PFSK-1 (cell line): ENCODE results near the gene GAL3ST1.

Experiments
- FOXP2 ChIP-seq: optimal IDR thresholded peaks from 2 replicates; pipeline ENCODE3; 2011; ENCODE audit warnings: borderline replicate concordance, control low read depth, inconsistent platforms; ENCODE audit not compliant: insufficient read depth; ENCODE audit errors: extremely low read length, extremely low read depth
- POLR2AphosphoS5 ChIP-seq: IDR thresholded peaks from 2 replicates; pipeline ENCODE4 v1.6.1; 2012; ENCODE audit warnings: low read depth, mild to moderate bottlenecking, control low read depth, low read length, moderate library complexity
- SIN3A ChIP-seq: IDR thresholded peaks from 2 replicates; pipeline ENCODE4 v1.6.1; 2012; ENCODE audit warnings: mild to moderate bottlenecking, low read length, moderate library complexity, borderline replicate concordance; ENCODE audit not compliant: insufficient read depth
- TAF1 ChIP-seq: IDR thresholded peaks from 2 replicates; pipeline ENCODE4 v1.6.1; 2012; ENCODE audit warnings: low read length, control low read depth, borderline replicate concordance; ENCODE audit not compliant: insufficient read depth
- TF ChIP-seq, protein P1 (sequence below), 2 experiments: IDR thresholded peaks; 2 replicates each; pipeline versions ENCODE4 v1.6.1 to v1.8.0; 2011 to 2012; ENCODE audit warnings: low read depth in 2 of 2, low read length in 2 of 2, control low read depth in 1 of 2, inconsistent platforms in 1 of 2, mild to moderate bottlenecking in 1 of 2, moderate library complexity in 1 of 2; ENCODE audit not compliant: insufficient read depth in 1 of 2

The GAL3ST1 gene

DNA sequence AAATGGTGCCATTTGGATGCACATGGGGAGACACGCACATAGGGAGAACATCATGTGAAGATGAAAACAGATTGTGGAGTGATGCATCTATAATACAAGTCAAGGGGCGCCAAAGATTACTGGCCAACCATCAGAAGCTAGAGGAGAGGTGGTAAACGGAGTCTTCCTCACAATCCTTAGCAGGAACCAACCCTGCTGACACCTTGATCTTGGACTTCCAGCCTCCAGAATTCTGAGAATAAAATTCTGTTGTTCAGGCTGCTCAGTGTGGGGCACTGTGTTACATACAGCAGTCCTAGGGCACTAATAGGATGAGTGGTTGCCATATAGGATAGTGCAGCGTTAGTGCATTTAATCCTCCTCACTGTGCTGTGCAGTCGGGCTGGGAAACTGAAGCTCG is 61.0 kb downstream of the GAL3ST1 start:
- TF ChIP-seq TAF1, result no peak
- TF ChIP-seq, protein P1, sequence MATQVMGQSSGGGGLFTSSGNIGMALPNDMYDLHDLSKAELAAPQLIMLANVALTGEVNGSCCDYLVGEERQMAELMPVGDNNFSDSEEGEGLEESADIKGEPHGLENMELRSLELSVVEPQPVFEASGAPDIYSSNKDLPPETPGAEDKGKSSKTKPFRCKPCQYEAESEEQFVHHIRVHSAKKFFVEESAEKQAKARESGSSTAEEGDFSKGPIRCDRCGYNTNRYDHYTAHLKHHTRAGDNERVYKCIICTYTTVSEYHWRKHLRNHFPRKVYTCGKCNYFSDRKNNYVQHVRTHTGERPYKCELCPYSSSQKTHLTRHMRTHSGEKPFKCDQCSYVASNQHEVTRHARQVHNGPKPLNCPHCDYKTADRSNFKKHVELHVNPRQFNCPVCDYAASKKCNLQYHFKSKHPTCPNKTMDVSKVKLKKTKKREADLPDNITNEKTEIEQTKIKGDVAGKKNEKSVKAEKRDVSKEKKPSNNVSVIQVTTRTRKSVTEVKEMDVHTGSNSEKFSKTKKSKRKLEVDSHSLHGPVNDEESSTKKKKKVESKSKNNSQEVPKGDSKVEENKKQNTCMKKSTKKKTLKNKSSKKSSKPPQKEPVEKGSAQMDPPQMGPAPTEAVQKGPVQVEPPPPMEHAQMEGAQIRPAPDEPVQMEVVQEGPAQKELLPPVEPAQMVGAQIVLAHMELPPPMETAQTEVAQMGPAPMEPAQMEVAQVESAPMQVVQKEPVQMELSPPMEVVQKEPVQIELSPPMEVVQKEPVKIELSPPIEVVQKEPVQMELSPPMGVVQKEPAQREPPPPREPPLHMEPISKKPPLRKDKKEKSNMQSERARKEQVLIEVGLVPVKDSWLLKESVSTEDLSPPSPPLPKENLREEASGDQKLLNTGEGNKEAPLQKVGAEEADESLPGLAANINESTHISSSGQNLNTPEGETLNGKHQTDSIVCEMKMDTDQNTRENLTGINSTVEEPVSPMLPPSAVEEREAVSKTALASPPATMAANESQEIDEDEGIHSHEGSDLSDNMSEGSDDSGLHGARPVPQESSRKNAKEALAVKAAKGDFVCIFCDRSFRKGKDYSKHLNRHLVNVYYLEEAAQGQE (IDR thresholded peaks at IDR 0.05; ENCODE audit: insufficient read depth in 1 of 2, low read depth in 2 of 2, low read length in 2 of 2), result no peak
- TF ChIP-seq POLR2AphosphoS5, result no peak
- TF ChIP-seq SIN3A, result no peak
- TF ChIP-seq FOXP2, result no peak

DNA sequence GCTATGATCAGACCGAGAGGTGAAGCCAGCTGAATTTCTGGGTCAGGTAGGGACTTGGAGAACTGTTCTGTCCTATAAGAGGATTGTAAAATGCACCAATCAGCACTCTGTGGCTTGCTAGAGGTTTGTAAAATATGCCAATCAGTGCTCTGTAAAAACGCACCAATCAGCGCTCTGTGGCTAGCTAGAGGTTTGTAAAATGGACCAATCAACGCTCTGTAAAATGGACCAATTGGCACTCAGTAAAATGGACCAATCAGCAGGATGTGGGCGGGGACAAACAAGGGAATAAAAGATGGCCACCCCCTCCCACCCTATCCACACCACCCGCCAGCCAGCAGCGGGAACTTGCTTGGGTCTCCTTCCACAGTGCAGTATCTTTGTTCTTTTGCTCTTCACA is 62.6 kb downstream of the GAL3ST1 start:
- TF ChIP-seq SIN3A, result no peak
- TF ChIP-seq TAF1, result no peak
- TF ChIP-seq POLR2AphosphoS5, result no peak
- TF ChIP-seq FOXP2, result no peak

DNA sequence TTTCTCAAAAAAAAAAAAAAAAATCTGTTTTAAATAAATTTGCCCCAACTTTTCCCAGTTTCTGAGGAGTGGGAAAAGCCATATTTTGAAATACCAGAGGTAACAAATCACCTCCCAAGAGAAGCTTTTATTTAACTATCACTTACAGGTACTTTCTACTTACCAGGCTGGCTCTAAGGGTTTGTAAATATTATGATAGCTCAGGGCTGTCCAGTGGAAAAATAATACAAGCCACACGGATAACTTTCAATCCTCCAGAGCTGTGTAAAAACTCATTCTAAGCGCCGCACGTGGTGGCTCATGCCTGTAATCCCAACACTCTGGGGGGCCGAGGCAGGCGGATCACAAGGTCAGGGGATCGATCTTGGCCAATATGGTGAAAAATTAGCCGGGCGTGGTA is 63.4 kb downstream of the GAL3ST1 start:
- no peak for TF ChIP-seq TAF1
- TF ChIP-seq, protein P1 (IDR thresholded peaks at IDR 0.05; ENCODE audit: insufficient read depth in 1 of 2, low read depth in 2 of 2, low read length in 2 of 2), result no peak
- TF ChIP-seq SIN3A, result no peak
- no peak for TF ChIP-seq FOXP2

DNA sequence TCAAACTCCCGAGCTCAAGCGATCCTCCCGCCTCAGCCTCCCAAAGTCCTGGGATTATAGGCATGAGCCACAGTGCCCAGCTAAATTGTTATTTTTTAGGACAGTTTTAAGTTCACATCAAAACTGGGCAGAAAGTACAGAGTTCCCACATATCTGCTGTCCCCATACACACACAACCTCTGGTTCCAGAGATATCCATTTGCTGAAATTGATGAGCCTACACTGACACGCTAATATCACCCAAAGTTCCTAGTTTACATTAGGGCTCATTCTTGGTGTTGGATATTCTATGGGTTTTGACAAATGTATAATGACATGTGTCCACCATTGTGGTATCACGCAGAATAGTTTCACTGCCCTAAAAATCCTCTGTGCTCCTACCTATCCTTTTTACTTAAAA is 66.2 kb downstream of the GAL3ST1 start:
- TF ChIP-seq POLR2AphosphoS5 (no peak), FOXP2 (no peak), SIN3A (no peak), TAF1 (no peak)
- TF ChIP-seq, protein P1 (IDR thresholded peaks at IDR 0.05; ENCODE audit: insufficient read depth in 1 of 2, low read depth in 2 of 2, low read length in 2 of 2), result no peak

DNA sequence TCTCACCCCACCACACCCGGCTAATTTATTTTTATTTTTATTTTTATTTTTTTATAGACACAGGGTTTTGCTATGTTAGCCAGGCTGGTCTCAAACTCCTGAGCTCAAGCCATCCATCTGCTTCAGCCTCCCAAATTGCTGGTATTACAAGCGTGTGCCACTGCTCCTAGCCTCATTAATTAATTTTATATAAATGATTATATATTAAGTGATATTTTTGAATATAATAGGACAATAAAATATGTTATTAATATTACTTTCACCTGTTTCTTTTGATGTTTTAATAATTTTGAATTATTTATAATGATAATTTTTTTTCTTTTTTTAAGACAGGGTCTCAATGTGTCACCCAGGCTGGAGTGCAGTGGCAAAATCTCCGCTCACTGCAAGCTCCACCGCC is 66.8 kb downstream of the GAL3ST1 start:
- TF ChIP-seq SIN3A (no peak), FOXP2 (no peak), TAF1 (no peak), POLR2AphosphoS5 (no peak)
- TF ChIP-seq, protein P1 (IDR thresholded peaks at IDR 0.05; ENCODE audit: insufficient read depth in 1 of 2, low read depth in 2 of 2, low read length in 2 of 2), result no peak
